ENCODE results near the gene SERP2. TPM values are rescaled to one million over a fixed set of nuclear protein-coding genes. Genes with fewer than 3 reads are reported as not detected.
"Not testable (repeated sequence)": the region's sequence is repeated elsewhere in the genome, so short reads cannot be mapped to it uniquely, and the experiment has no call there.

The SERP2 gene
- 1 to 10 TPM; 3.3 to 6.0 (median 5.8) TPM for total RNA-seq
- long read RNA-seq, donor 1, transcript SERP2-203 (4 exons, 962 nt) = major isoform, 5 of 7 reads
- long read RNA-seq, donor 1, partial matches to known transcripts = 0 of 7 reads
- long read RNA-seq, donor 1, other reads (novel, unspliced or antisense) = 2 of 7 reads
- long read RNA-seq, donor 2, partial matches to known transcripts = 0 of 3 reads
- long read RNA-seq, donor 2, other reads (novel, unspliced or antisense) = 2 of 3 reads

- peak; percentile 41 for ATAC-seq
- no peak for TF ChIP-seq CTCF (IDR thresholded peaks at IDR 0.05)
- no peaks in the 10 kb centered on the region for H3K9me3 ChIP-seq
- peaks cover 13% of the 10 kb centered on the region for H3K4me1 ChIP-seq (ENCODE audit: low read depth)
- no peaks in the 10 kb centered on the region for H3K36me3 ChIP-seq (ENCODE audit: low read depth)
- no peak within 1 kb of the TSS for H3K4me3 ChIP-seq
- intact Hi-C loops (cut with DNase I, micrococcal nuclease) = no loop called here
- peak in 2 of 3 donors; percentile 60 to 63 for DNase-seq
Observed at GRCh38 chr13:44373601-44374347, at the start of gene SERP2. Gene SERP2 (plus strand): TSS chr13:44373824. CDS start chr13:44374026, 202 bp downstream.

- Histone ChIP-seq H3K4me1 (ENCODE audit: low read depth) (no peaks in the 10 kb centered on the region), H3K4me3 (no peak overlapping the region), H3K36me3 (ENCODE audit: low read depth) (no peaks in the 10 kb centered on the region), H3K9me3 (no peaks in the 10 kb centered on the region)
- no peak for TF ChIP-seq CTCF (IDR thresholded peaks at IDR 0.05)
- no peak for ATAC-seq
- intact Hi-C loops (cut with DNase I, micrococcal nuclease) = no loop called here
- DNase-seq = no peak
Observed at GRCh38 chr13:44326961-44327360, 46.7 kb upstream of the SERP2 start.

GRCh38 chr13:44329041-44329440, 44.6 kb upstream of the SERP2 start:
- intact Hi-C loops (cut with DNase I, micrococcal nuclease); H3K36me3 ChIP-seq (ENCODE audit: low read depth); ATAC-seq; DNase-seq; H3K4me3 ChIP-seq; H3K9me3 ChIP-seq; H3K4me1 ChIP-seq (ENCODE audit: low read depth): not testable (repeated sequence)

GRCh38 chr13:44329909-44330545, 43.6 kb upstream of the SERP2 start:
- Histone ChIP-seq H3K4me1 (ENCODE audit: low read depth) (no peaks in the 10 kb centered on the region), H3K4me3 (no peak overlapping the region), H3K36me3 (ENCODE audit: low read depth) (no peaks in the 10 kb centered on the region), H3K9me3 (no peaks in the 10 kb centered on the region)
- no peak for ATAC-seq
- no peak for TF ChIP-seq CTCF (IDR thresholded peaks at IDR 0.05)
- DNase-seq = no peak
- intact Hi-C loops (cut with DNase I, micrococcal nuclease) = no loop called here

- ATAC-seq = no peak
- Histone ChIP-seq H3K9me3 (no peaks in the 10 kb centered on the region), H3K4me3 (no peak overlapping the region), H3K36me3 (ENCODE audit: low read depth) (no peaks in the 10 kb centered on the region), H3K4me1 (ENCODE audit: low read depth) (no peaks in the 10 kb centered on the region)
- no peak for TF ChIP-seq CTCF (IDR thresholded peaks at IDR 0.05)
- no peak for DNase-seq
- intact Hi-C loops (cut with DNase I, micrococcal nuclease) = no loop called here
Observed at GRCh38 chr13:44331446-44331845, 42.2 kb upstream of the SERP2 start.

Data from mucosa of descending colon (tissue), 3 donors.